RPMI8226 (cell line): Measurements from ENCODE around the gene TTC23.

Experiments used
- DNase-seq: peaks from one replicate; pipeline ENCODE4 v3.0.0-alpha.2; 2015

TTC23 gene

DNA sequence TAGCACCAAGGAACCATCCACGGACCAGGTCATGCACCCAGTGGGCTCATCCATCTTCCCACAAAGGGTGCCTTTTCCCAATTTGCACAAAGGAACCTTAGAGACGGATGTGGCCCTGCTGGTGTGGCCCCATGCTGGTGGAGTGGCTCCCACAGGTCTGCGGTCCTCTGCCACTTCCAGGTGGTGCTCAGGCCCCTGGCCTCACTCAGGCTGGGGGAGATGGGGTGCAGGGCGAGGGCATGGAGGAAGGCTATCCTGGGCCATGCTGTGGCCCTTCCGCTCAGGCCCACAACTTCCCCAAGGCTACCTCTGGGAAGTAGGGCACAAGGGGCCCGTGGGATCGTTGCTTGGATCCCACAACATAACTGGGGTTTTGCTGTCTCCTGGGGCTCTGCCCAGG lies 149.7 kb downstream of the TTC23 start:
- no peak for DNase-seq

GRCh38 chr15:99098991-99099390 lies 150.4 kb downstream of the TTC23 start:
- DNase-seq = no peak

DNA sequence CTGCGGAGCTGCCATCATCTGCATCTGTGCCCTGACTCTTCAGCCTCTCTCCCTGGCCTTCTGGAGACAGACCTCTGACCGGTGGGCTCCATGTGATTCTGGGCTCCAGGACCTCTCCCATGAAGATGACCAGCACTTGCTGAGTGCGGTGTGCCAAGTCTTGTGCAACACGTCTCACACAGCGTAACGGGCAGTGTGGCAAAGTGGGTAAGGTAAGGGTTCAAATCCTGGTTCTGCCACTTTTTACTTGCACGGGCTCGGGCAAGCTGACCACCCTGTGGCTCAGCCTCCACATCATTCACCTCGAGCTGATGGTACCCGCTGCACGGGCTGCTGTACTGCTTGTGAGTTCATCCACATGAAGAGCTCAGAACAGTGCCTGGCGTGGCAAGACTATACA lies 151.0 kb downstream of the TTC23 start:
- DNase-seq = no peak

- no peak for DNase-seq
Observed at GRCh38 chr15:99097441-99098410, 151.7 kb downstream of the TTC23 start.

- DNase-seq = no peak
Observed at GRCh38 chr15:99096894-99097426, 152.4 kb downstream of the TTC23 start.

DNA sequence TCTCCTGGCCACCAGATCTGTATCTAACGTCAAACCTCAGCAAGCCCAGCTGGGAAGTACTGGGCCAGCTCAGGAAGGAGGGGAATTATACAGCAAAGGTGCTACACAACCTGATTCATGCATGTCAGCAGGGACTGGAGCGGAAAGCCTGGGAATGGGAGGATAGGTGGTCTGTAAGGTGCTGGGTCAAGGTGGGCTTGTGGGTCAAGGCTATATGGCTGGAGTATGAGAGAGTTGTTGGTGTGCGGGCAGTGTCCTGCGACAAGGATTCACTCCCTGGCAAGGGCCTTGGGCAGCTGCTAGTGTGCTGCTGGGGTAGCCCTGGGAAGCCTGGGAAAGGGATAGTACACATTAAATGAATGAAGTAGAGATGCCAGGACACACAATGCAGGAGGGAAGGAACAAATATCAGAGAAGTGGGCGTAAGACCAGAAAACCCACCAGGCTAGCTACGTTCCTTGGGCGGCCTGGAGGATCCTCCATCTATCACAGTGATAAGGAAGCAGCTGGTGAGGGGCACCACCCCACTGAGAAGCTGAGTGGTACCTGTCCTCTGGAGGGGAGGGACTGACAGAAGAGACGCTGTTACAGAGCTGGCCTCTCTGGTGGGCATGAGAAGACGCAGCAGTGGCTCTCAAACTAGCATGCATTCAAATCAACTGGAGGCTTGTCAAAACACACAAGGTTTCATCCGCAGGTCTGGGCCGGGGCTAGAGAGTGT lies 153.0 kb downstream of the TTC23 start:
- DNase-seq = no peak

- DNase-seq = no peak
Observed at GRCh38 chr15:99095626-99096025, 153.8 kb downstream of the TTC23 start.

- DNase-seq = no peak
Observed at GRCh38 chr15:99092554-99093172, 156.7 kb downstream of the TTC23 start.

DNA sequence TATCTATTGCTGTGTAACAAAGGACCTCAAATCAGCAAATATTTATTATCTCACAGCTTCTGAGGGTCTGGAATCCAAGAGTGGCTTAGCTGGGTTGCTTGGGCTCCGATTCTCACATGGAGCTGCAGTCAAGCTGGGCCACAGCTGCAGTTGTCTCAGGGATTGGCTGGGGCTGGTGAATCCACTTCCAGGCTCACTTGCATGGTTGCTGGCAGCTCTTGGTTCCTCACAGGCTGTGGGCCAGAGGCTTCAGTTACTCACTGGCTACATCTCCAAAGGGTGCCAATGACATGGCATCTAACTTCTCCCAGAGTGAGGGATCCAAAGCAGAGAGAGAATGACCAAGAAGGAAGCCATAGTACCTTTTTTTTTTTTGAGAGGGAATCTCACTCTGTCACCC lies 158.4 kb downstream of the TTC23 start:
- DNase-seq = no peak

- DNase-seq = peak; percentile 73
Observed at GRCh38 chr15:99090011-99090699, 159.2 kb downstream of the TTC23 start.

DNA sequence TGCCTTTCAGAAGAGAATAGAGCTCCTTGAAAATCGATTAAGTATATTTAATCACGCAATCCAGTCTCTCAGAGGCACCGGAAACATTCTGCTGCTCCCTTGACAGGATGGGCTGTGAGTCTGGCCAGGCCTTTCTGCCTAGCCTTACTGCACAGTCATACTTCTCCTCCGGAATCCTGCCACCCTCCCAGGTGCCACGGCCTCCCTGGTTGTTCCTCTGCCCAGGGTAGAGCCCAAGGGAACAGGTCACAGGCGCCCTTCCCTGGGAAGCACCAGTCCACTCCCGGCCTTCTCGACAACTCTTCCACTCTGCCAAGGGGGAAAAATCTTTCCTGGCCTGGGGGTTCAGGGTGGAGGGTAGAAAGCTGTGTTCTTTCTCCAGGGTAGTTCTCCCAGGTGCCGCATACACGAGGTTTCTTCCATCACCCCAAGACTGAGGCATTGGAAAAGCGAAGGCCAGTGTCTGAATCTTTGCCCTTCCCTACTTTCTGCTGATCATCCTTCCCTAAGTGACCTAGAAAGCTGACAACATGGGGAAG lies 161.9 kb downstream of the TTC23 start:
- DNase-seq = no peak

GRCh38 chr15:99086327-99086667 lies 163.1 kb downstream of the TTC23 start:
- no peak for DNase-seq
